GM21717 (cell line): Measurements from ENCODE around the gene MYO6.
"Not testable (repeated sequence)": the region's sequence is repeated elsewhere in the genome, so short reads cannot be mapped to it uniquely, and the experiment has no call there.

Source experiments
- ATAC-seq: cut with Tn5 transposase; IDR thresholded peaks from one replicate; pipeline ENCODE4 v1.9.1; 2021; ENCODE audit warnings: mild to moderate bottlenecking, moderate library complexity; ENCODE audit not compliant: unreplicated experiment

MYO6 gene

DNA sequence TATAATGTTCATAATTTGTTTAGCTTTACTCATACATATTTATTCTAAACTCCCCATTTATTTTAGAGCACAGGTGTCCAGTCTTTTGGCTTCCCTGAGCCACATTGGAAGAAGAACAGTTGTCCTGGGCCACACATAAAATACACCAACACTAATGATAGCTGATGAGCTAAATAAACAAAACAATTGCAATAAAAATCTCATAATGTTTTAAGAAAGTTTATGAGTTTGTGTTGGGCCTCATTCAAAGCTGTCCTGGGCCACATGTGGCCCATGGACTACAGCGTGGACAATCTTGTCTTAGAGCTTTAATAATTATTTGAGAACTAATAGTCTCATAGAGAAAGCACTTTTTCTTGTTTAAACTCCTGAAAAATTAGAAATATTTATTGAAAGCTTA lies 131.3 kb downstream of the MYO6 start:
- ATAC-seq: no peak

DNA sequence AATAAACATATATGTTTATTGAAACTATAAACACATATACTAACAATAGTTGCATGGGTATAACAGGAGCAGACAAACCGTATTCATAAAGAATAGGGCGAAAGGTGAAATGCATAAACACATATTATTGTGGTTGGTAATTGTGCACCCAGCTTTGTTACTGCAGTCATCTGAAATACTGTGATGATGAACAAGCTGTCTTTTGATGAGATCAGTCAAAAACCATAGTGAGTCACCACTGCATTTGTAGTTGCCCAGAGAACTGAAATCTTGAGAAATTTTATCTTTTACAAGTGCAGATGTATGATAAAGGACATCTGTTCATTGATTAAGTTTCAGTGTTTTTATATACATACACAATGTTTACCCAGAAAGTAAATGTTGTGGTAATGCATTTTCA lies 133.7 kb downstream of the MYO6 start:
- ATAC-seq: no peak

DNA sequence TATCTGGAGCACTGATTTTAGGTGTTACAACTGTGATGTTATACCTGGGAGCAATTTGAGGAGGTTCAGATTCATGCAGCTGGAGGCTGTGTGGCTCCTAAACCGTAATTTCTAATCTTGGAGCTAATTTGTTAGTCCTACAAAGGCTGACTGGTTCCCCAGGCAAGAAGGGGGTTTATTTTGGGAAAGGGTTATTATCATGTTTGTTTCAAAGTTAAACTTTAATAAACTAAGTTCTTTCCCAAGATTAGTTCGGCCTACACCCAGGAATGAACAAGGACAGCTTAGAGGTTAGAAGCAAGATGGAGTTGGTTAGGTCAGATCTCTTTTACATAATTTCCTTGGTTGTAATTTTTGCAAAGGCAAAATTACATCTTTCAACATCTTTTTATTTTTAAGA lies 135.8 kb downstream of the MYO6 start:
- ATAC-seq: no peak

DNA sequence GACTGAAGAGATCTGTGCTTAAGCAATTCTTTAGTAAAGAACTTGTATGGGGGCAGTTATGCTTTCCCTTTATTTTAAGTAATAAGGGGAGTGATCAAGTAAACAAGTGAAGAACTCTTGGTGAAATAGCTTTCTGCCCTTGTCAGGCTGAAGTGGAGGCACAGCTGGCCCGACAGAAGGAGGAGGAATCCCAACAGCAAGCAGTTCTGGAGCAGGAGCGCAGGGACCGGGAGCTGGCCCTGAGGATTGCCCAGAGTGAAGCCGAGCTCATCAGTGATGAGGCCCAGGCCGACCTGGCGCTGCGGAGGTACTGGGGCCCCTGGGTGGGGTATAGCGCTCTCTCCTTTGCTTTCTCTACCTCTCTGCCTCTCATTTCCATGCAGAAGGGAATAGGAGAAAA lies 143.3 kb downstream of the MYO6 start:
- ATAC-seq: no peak

DNA sequence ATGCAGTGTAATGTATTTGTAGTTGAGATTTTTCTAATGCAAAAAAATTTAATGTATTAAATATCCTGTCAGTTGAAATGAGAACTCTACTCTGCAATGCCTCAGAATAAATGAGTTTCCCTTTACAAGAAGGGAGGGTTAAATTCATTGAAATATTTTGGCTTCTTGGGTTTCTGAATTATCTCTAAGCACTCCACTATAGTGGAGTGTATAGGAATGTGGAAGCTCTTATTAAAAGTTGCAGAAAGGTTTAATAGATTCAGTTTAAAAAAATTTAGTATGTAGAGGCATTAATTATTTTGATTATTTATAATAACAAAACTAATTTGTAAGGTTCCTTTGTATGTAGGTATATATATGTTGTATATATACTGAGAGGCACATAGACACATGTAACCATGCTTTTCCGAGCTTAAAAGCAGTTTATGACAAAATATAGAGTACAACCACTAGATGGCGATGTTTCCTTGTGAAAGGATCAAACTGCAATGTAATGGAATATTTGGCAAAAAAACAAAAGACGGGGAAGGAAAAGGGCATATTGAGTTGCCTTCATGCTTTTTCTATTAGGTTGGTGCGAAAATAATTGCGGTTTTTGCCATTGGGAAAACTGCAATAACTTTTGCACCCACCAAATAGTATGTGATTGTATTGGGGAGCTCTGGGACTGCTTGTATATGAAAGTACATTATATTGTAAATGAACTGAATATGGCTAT lies 144.2 kb downstream of the MYO6 start:
- ATAC-seq: peak; percentile 66

DNA sequence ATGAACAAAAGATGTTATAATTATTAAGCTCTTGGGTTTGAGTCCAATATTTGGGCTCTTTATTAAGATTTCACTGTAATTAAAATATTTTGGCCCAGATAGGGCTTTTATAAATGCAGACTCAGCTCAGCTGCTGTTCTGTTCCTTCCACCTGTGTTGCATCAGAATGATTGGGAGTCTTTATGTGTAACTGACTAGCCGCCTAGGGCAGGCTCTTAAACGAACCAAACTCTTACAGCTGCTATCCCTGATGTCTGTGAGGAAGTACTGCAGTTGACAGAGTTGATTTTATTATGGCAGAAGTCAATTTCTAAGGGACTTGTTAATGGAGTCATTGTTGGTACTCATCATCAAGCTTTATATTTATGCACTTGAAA lies 144.7 kb downstream of the MYO6 start:
- no peak for ATAC-seq

DNA sequence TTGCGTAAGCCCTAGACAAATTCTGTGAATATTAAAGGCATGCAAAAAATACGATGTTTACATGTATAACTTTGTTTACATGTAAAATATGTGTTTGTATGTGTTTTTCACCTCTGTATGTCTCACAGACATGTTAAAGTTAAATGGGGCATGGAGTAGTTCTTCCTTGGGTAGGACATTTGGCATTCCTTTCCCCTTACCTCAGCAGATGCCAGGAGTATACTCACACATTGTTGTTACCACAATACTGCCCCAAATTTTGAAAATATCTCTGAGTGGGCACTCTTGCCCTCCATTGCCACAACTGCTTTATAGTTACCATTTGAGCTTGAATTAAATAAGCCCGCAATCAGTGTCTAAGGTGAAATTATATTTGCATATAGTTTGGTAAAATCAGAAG lies 147.5 kb downstream of the MYO6 start:
- no peak for ATAC-seq

DNA sequence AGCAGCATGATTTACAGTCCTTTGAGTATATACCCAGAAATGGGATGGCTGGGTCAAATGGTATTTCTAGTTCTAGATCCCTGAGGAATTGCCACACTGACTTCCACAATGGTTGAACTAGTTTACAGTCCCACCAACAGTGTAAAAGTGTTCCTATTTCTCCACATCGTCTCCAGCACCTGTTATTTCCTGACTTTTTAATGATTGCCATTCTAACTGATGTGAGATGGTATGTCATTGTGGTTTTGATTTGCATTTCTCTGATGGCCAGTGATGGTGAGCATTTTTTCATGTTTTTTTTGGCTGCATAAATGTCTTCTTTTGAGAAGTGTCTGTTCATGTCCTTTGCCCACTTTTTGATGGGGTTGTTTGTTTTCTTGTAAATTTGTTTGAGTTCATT lies 151.2 kb downstream of the MYO6 start:
- ATAC-seq: not testable (repeated sequence)

DNA sequence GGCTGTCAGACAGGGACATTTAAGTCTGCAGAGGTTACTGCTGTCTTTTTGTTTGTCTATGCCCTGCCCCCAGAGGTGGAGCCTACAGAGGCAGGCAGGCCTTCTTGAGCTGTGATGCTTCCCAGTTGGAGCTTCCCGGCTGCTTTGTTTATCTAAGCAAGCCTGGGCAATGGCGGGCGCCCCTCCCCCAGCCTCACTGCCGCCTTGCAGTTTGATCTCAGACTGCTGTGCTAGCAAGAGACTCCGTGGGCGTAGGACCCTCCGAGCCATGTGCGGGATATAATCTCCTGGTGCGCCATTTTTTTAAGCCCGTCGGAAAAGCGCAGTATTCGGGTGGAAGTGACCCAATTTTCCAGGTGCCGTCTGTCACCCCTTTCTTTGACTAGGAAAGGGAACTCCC lies 156.1 kb downstream of the MYO6 start:
- not testable (repeated sequence) for ATAC-seq

DNA sequence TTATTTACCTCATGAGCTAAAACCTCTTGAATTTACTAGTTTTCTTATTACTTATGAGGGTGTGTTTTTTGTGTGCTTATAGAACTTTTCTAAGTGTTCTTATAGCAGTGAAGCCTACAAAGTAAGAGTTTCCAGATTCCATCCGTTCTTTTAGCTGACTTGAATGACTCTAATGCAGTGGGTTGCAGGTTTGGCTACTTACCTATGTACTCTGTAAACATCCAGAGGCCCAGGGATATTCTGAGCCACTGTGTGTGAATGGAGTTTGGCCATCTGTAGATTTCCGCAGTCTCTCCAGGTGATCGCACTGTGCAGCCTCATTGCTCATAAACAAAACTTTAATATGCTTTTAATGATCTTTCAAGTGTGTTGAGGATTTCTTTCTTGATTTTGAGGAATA lies 157.8 kb downstream of the MYO6 start:
- ATAC-seq: no peak

DNA sequence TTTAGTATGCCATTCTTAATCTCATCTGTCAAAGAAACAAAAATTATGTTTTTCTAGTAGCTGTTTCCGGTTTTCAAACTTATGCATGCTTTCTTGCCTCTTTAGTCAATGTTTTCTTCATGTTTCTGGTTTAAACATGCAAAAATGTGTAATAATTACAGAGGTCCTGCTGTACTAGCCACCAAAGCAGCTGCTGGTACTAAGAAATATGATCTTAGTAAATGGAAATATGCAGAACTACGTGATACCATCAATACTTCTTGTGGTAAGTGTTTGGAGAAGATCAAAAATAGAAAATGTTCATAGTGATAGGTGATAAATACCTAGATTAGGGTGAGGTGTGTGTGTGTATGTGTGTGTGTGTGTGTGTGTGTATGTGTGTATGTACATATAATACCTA lies 158.4 kb downstream of the MYO6 start:
- ATAC-seq: no peak

DNA sequence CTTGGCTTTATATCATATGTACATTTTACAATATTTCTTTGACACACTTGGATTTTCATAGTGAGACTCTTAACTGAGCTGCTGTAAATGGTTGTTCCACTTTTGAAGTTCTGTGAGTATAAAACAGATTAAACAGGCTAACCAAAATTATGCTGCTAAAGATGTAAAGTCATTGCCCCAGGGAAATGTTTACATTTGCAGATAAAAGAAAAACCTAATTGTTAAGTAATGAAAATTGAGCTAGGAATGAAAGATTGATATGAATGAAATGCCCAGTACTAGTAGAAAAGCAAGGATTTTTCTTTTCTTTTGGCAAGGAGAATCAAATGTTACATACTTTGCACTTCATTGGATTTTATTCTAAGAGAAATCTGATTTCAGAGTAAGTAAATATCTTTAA lies 164.0 kb downstream of the MYO6 start:
- no peak for ATAC-seq

DNA sequence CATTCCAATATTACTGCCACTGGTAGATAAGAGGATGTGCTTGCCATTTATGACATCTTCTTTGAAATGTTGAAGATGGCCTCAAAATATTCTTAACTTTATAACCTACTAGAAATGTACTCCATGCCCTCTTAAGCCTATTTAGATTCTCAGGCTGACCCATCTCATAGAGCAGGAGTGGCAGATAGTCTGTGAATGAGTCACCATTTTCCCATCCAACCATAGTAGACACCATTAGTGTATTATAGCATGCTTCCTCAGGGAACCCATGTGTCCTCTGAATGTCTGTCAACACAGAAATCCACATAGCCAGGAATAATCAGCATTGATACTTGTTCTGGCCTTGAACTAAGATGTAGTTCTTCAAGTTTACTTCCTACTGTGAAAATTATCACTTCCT lies 173.2 kb downstream of the MYO6 start:
- ATAC-seq: no peak

DNA sequence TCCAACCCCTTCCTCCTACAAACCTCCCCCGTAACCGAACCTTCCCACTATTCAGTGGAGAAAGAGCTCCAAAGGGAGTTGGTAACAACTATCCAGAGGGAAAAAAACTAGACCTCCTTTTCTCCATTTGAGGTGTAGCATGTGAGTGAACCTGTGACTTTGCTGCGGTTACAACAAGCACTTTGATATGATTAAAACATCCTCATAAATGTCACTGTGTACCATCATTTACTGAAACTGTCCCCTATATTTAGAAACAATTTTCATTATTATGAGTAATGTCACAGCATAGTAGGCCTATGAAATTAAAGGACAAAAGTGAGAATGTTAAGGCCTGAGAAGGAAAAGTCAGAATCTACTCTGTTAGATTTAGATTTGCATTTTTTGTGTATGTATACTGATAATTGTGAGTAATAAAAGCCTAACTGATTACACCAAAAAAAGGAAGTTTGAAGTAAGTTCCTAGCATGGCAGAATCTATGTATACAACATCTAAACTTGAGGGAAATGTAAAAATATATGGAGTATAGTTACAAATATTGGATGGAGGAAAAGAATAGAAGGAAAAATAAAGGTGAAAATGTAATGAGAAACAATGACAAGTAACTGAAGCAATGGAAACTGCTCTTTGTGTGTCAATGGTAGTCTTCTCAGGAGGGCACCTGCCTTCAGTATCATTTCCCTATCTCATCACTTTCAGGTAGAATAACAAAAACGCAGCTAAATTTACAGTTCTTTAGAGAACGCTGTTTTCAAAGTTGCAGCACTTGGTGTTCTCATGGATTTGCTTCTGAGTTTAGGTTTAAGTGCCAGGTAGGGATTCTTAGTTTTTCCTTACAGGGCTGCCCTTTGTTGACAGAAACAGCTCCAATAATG lies 177.5 kb downstream of the MYO6 start:
- ATAC-seq: peak; percentile 79

DNA sequence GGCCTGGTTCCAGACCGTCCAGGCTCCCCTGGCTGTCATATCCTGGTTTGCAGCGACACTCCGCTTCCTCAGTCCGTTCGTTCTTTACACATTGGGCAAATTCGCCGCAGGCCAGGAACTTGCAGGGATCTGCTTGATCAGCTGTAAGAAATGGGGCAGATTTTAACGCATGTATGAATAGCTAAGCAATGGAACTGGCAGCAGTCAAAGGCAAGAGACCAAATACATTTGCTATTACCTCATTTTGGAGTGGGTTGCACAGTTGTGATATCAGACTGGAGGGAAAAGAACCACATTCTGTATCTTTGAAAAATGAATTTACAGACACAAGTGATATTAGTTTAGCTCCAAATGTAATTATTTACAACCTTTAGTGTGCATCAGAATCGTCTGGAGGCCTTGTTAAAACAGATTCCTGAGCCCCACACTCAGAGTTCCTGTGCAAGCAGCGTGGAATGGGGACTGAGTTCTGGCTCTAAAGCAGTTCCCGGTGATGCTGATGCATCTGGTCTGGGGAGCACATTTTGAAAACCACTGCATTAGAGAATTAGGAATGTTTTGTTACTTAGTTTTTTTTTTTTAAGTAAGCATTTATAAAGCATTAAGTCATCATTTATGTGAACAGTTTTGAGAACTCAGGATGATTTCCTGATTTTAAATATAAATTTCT lies 182.1 kb downstream of the MYO6 start:
- no peak for ATAC-seq

DNA sequence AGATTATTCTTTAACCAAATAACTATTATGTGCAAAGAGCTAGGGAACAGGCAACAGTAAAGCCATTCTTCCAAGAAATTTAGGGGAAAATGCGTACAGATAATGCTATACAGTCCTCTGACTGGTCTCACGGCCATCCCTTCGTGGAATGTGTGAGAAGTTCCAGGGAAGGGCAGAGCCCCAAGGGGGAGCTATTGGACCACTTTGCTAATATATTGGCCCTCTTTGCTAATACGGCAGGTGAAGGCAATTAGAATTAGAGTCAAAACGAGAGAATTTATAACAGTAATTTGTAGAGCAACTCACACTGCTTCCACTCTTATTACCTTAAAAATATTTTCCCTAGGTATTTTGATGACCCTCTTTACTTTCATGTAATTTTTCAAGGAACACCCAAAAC lies 183.0 kb downstream of the MYO6 start:
- no peak for ATAC-seq

DNA sequence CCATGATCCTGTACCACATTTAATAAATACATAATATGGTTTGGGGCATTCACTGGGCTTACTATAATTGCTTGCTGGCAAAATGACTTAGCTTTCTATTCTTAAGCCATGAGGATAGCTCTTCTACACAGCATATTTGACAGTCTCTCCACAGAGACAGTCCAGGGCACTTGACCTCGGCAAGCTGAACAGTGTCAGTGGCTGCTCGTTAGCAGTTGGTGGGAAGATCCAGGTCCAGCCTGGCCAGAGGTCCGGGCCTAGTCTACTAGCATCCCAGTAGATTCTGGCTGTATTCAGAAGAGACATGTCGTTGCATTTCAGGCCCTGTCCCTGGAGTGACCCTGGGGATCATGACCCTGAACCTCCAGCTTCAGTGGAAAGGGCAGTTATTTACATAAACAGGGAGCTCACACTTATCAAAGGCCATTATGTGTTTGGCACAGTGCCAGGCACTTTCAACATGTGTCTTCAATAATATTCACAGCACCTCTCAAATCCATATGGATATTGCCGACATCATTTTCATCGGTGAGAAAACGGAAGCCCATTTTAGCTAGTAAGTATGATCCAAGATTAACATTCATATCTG lies 184.4 kb downstream of the MYO6 start:
- ATAC-seq: no peak

DNA sequence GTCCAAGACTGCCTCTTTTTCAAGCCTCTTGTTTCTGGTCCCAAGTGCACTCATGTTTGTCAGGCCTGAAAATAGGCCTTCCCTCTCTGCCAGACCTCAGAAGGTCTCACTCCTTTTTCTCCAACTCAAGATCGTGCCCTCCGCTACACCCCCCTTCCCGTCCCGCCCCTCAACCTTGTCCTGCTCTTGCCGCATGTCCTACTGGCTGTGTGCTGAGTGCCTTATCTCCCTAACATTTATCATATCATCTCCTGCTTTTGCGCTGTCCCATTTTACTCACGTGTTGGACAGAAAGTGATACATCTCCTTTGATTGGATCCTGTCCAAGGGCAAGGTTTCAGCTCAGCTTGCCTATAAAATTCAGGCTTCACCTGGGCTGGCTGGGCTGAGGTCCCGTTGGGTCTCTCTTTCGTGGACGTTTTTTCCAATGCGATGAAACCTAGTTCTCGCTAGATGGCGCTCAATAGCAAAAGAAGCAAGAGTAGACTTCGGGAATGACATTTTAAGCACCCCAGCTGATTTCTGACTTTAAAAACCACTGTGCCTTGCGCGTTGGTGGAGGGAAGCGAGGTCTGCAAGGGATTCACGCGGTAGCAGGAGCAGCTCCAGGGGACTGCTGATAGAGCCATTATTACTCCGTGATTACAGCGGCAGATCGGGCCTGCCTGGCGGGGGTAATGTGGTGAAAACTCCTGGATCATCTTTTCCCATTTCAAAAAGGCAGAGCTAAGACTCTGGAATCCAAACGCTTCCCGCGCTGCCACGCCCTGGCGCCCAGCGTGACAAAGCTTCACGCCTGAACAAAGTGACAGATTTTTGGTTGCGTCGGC lies 185.8 kb downstream of the MYO6 start:
- ATAC-seq: no peak

DNA sequence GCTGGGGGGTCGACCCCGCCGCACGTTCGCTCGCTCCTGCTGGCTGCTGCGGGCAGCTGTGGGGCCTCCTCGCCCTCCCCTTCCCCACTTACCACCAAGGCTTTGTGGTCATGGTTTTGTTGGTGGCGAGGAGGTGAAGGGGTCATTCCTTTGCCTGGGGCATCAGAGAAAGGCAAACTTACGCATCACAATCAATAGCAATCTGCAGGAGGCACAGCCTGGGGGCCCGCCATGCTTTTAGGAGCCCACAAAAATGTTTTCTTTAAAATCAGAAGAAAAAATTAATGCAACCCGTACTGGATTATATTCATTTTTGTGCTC lies 186.4 kb downstream of the MYO6 start:
- no peak for ATAC-seq

DNA sequence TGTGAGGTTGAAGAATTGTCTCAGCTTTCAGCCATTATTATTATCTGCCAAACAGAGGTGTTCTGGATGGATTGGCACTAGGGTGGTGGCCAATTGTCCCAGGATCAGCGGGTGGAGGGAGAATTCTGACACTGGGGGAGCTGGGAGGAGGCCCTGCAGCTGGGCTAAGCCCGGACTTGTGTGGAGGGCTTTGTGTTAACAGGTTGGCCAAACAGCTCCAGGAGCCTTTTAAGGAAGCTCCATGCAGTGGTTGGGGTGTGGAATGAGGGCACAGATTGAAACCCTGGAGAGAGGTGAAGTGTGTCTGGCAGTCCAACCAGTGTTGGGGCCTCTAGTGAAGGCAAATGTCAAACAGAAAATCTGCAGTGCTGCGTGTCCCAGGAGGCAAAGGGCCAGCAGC lies 187.6 kb downstream of the MYO6 start:
- no peak for ATAC-seq

DNA sequence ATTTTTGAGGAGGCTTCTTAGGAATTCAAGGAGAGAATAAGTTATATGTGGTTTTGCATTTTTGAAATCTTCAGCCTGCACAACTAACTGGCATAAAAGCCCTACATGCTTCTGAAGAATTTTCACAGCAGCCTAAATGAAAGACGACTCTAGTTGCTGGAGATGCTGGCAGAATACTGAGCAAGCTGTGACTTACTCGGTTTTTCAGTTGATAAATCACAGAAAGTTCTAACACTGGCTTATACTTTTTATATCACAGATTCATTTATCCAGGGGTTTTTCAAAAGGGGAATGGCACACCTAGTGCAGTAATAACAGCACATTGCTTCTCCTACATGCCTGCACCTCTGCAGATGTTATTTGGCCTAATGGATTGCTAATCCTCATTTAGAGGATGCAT lies 188.8 kb downstream of the MYO6 start:
- ATAC-seq: no peak
